Measurements from ENCODE around the gene PLD5.

DNA sequence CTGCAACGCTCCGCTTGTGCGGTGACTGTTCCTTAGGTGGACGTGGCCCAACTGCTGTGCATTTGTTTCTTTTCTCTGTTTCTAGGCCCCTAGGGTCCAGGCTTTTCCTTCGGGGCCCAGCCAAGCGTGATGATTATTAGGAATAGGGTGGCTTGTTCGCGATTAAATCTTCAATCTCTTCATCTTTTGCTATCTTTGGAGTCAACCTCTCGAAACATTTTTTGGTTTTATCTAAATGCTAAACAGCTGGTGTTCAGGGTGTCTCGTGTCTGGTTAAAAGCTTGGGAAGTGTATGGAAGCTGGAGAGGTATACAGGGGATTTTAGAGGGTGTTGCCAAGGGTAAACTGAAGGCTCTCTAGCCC is 844 bp upstream of the PLD5 start:
- no peak for TF ChIP-seq EZH2 (IDR thresholded peaks at IDR 0.05; ENCODE audit: borderline replicate concordance, low read length)
- TF ChIP-seq, protein P1, sequence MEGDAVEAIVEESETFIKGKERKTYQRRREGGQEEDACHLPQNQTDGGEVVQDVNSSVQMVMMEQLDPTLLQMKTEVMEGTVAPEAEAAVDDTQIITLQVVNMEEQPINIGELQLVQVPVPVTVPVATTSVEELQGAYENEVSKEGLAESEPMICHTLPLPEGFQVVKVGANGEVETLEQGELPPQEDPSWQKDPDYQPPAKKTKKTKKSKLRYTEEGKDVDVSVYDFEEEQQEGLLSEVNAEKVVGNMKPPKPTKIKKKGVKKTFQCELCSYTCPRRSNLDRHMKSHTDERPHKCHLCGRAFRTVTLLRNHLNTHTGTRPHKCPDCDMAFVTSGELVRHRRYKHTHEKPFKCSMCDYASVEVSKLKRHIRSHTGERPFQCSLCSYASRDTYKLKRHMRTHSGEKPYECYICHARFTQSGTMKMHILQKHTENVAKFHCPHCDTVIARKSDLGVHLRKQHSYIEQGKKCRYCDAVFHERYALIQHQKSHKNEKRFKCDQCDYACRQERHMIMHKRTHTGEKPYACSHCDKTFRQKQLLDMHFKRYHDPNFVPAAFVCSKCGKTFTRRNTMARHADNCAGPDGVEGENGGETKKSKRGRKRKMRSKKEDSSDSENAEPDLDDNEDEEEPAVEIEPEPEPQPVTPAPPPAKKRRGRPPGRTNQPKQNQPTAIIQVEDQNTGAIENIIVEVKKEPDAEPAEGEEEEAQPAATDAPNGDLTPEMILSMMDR (IDR thresholded peaks at IDR 0.05; ENCODE audit: low read length), result no peak

Measured in OCI-LY1 (cell line).